Smooth muscle cell of the coronary artery (primary cell): ENCODE measurements around the gene KRT17. TPM values are rescaled to one million over a fixed set of nuclear protein-coding genes. Genes with fewer than 3 reads are reported as not detected.

Experiments used
- total RNA-seq: library from RNA; depleted of rRNA; stranded (reverse); fragments of >200 nt; gene quantifications from 2 replicates; pipeline ENCODE4 v1.2.3, GENCODE V29; 2014; ENCODE audit warnings: low replicate concordance

The KRT17 gene
- 0.47 and 4.3 TPM in 2 replicates for total RNA-seq

DNA sequence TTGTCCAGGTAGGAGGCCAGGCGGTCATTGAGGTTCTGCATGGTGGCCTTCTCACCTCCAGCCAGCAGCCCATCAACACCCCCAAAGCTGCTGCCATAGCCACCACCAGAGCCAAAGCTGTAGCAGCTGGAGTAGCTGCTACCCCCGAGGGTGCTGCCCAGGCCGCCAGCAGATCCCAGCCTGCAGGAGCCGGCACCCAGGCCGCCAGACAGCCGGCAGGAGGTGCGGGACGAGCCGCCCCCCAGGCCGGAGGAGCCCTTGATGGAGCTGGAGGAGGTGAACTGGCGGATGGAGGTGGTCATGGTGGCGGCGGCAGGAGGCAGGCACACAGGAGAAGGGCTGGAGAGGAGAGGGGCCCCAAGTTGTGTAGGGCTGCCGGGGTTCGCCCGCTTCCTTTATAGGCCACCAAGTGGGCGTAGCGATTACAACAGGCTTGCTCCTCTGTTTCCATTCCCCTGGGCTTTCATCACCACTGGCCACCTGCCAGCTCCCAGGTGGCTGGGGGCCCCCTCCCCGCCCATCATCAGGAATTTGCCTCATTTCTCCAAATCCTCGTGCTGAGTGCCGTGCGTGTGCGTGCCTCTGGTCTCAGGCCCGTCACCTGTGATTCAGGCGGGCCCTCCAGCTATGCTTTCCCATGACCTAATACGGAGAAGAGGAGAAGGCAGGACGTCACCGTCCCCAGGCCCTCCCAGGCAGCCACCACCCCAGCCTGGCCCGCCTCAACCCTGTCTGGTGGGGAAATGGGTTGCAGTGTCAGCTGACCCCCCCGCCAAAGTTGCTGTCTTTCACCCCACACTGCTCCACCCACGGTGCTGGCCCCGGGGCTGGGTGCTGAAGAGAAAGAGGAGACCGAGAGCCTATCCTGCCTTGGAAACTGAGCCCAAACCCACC, at the start of gene KRT17:
KRT17 (minus strand) TSS at position 368 of the 894 bp plus-strand sequence; CDS start at position 302, 66 bp downstream.

DNA sequence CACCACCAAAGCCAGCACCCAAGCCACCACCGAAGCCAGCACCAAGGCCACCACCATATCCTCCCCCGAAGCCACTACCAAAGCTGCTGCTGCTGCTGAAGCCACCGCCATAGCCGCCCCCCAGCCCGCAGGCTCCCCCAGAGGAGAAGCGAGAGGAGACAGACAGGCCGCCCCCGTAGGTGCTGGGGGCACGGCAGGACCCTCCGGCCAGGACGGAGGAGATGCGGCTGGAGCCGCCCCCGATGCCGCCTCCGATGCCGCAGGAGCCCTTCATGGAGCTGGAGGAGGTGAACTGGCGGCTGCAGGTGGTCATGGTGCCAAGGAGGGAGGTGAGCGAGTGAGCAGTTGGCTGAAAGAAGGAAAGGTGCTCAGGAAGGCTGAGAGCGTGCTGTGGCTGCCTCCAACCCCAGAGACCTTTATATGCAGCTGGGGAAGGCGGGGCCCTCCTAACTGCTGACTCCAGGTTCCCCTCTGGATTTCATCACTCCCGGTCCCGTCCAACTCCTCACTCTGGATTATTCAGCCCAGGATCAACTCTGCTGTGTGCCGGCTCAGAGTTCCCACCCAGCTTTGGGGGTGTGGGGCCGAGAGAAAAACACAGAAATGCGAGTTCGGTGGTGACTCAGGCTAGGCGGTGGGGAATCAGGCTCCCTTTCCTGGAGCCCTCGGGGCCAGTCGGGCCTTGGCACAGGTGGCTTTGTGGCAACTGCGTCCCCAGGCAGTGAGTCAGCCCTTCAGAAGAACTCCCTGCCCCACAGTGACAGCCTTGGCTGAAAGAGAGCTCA, 11.8 kb downstream of the KRT17 start, which contains the start of gene KRT16:
KRT16 (minus strand) TSS at position 392 of the 785 bp plus-strand sequence; CDS start at position 313, 79 bp downstream.

DNA sequence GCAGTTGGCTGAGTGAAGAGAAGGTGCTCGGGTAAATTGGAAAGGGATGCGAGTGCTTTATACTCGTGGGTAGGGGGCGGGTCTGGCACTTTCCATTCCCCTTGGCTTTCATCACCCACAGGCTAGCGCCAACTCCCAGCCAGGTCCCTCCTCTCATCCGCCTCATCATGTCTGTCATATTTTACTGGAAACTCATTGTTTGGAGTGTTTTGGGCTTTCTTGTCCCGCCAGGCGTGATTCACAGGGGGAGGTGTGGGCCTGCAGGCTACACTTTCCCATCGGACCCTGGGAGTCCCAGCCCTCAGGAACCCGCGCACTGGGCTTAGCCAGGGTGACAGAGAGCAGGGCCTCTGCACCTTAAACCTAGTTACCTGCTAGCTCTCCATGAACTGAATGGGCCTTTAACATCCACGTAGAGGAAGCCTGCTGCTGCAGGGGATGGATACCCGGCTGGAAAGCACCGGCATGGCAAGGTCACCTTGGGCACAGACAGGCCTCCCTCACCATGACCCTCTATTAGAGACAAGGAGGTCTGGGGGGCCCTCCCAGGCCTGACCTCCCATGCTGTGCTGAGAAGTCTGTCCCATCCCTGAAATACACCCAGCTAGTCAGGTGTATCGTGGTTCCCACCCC, 37.4 kb downstream of the KRT17 start, which contains the start of gene KRT14:
KRT14 (minus strand) TSS at position 33 of the 633 bp plus-strand sequence. CDS start 61 bp downstream, outside the sequence.

DNA sequence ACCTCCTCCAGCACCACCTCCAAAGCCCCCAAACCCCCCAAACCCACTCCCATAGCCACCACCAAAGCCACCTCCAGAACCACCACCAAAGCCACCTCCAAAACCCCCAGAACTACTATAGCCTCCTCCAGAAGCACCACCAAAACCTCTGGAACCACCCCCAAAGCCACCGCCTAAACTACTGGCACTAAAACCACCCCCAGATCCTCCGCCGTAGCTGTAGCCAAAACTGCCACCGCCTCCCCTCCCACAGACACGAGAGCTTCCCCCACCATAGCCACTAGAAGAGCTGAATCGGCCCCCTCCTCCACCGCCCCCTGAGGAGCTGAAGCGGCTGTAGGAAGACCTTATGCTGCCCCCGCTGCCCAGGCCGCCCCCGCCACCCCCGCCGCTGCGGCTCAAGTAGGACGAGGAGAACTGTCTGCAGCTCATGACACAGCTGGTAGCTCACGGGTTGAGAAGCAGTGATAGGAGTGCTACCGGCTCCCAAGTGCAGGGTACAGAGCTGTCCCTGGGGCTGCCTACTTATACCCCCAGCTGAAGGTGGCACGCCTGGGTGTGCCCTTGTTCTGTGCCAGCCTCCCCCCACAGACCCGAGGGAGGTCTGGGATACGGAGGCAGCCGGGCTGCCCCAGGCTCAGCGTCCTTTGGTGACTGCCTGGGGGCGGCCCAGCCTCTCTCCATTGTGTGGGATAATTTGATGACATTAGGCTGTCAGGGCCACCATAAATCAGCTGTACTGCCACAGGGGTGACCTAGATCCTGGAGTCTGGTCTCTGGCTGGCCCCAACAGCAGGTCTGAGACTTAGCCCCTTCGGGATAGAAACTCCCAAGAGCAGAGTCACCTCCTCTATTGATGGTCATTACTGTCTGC, 52.6 kb downstream of the KRT17 start, which contains the start of gene KRT9:
KRT9 (minus strand) TSS at position 499 of the 874 bp plus-strand sequence; CDS start at position 432, 67 bp downstream.

Other genes starting within 250 kb of the KRT17 start
- gene KRT34, start 242.3 kb downstream of the KRT17 start, total RNA-seq, result under 0.01 TPM in 1 of 2 replicates, not detected in the other
- gene KRT31, start 227.0 kb downstream of the KRT17 start, total RNA-seq, result not detected in 2 replicates
- not detected in 2 replicates for gene KRT37, start 200.0 kb downstream of the KRT17 start, total RNA-seq
- under 0.01 TPM in 1 of 2 replicates, not detected in the other for gene KRT38, start 183.6 kb downstream of the KRT17 start, total RNA-seq
- not detected in 2 replicates for gene KRT32, start 157.2 kb downstream of the KRT17 start, total RNA-seq
- gene KRT35, start 143.4 kb downstream of the KRT17 start, total RNA-seq, result not detected in 2 replicates
- 0.08 and 0.12 TPM in 2 replicates for gene KRT36, start 134.7 kb downstream of the KRT17 start, total RNA-seq
- not detected in 2 replicates for gene KRT13, start 119.0 kb downstream of the KRT17 start, total RNA-seq
- 0.35 and 0.90 TPM in 2 replicates for gene KRT15, start 105.7 kb downstream of the KRT17 start, total RNA-seq
- 8.8 and 47.4 TPM in 2 replicates for gene KRT19, start 96.3 kb downstream of the KRT17 start, total RNA-seq
- not detected in 2 replicates for gene KRT9, start 52.5 kb downstream of the KRT17 start, total RNA-seq
- 0.23 TPM in 1 of 2 replicates, not detected in the other for gene KRT14, start 37.7 kb downstream of the KRT17 start, total RNA-seq
- gene KRT16, start 11.8 kb downstream of the KRT17 start, total RNA-seq, result 0.15 and 0.35 TPM in 2 replicates
- 82.7 and 93.4 TPM in 2 replicates for gene EIF1, start 64.3 kb upstream of the KRT17 start, total RNA-seq
- gene GAST, start 87.8 kb upstream of the KRT17 start, total RNA-seq, result not detected in 2 replicates
- gene HAP1, start 110.1 kb upstream of the KRT17 start, total RNA-seq, result 0.08 and 0.12 TPM in 2 replicates
- 2.3 and 59.7 TPM in 2 replicates for gene JUP, start 162.1 kb upstream of the KRT17 start, total RNA-seq
- gene P3H4, start 187.4 kb upstream of the KRT17 start, total RNA-seq, result 90.3 and 133 TPM in 2 replicates
- 494 and 761 TPM in 2 replicates for gene FKBP10, start 188.4 kb upstream of the KRT17 start, total RNA-seq
- 66.8 and 70.7 TPM in 2 replicates for gene NT5C3B, start 211.7 kb upstream of the KRT17 start, total RNA-seq
- gene KLHL10, start 213.2 kb upstream of the KRT17 start, total RNA-seq, result 0.08 and 0.12 TPM in 2 replicates
- gene KLHL11, start 240.8 kb upstream of the KRT17 start, total RNA-seq, result 19.8 and 24.4 TPM in 2 replicates